Lung (tissue), 12 donors: Measurements from ENCODE around the gene ATAD3A. TPM values are rescaled to one million over a fixed set of nuclear protein-coding genes. Genes with fewer than 3 reads are reported as not detected.

Source experiments
- ATAC-seq: fragments of 200-7000 bp; cut with Tn5 transposase; one replicate; pipeline ENCODE4 v1.9.1; 2020; ENCODE audit warnings: moderate number of reproducible peaks; ENCODE audit not compliant: insufficient read depth, low FRiP score
- DNase-seq, 3 donors: peaks; one replicate each; pipeline ENCODE4 v3.0.0-alpha.2; 2013 to 2017
- H3K27ac ChIP-seq, 2 donors: one replicate each; pipeline ENCODE4 v1.5.1; 2013; ENCODE audit warnings: mild to moderate bottlenecking in 2 of 2, moderate library complexity in 2 of 2, control low read depth in 1 of 2, inconsistent platforms in 1 of 2, low read depth in 1 of 2, low read length in 1 of 2
- H3K27me3 ChIP-seq, 3 donors: one replicate each; pipeline ENCODE4 v1.5.1; 2013; ENCODE audit warnings: low read length in 2 of 3; ENCODE audit not compliant: control insufficient read depth in 3 of 3, insufficient read depth in 3 of 3
- H3K36me3 ChIP-seq, 4 donors: one replicate each; pipeline ENCODE4 v1.5.1; 2013; ENCODE audit warnings: low read length in 4 of 4, mild to moderate bottlenecking in 1 of 4, moderate library complexity in 1 of 4; ENCODE audit not compliant: control insufficient read depth in 4 of 4, insufficient read depth in 4 of 4
- H3K4me1 ChIP-seq, 5 donors: one replicate each; pipeline ENCODE4 v1.5.1; 2013; ENCODE audit warnings: low read length in 5 of 5, mild to moderate bottlenecking in 2 of 5, moderate library complexity in 1 of 5; ENCODE audit not compliant: control insufficient read depth in 5 of 5, insufficient read depth in 5 of 5
- H3K4me3 ChIP-seq: one replicate; pipeline ENCODE4 v1.5.1; 2013; ENCODE audit warnings: mild to moderate bottlenecking, control low read depth, moderate library complexity
- H3K9ac ChIP-seq, 2 donors: one replicate each; pipeline ENCODE4 v1.5.1; 2013; ENCODE audit warnings: low read length in 2 of 2, control low read depth in 1 of 2; ENCODE audit not compliant: insufficient read depth in 1 of 2
- H3K9me3 ChIP-seq, 4 donors: one replicate each; pipeline ENCODE4 v1.5.1; 2013; ENCODE audit warnings: low read length in 3 of 4, mild to moderate bottlenecking in 1 of 4, moderate library complexity in 1 of 4; ENCODE audit not compliant: control insufficient read depth in 4 of 4, insufficient read depth in 3 of 4
- CTCF ChIP-seq: IDR thresholded peaks from 2 replicates; pipeline ENCODE4 v1.5.1; 2012; ENCODE audit warnings: mild to moderate bottlenecking; ENCODE audit errors: control extremely low read depth, extremely low read depth
- WGBS, 2 donors: extraction: QIAGEN DNeasy Blood & Tissue Kit; methylation state at CpG; one replicate each; pipeline ENCODE4 v1.1.7; 2013; 5-methylcytosine and 5-hydroxymethylcytosine counted together
- polyA plus RNA-seq, 2 donors: library from polyadenylated mRNA; stranded (reverse); fragments of 200-250 nt; gene quantifications; one replicate each; pipeline ENCODE4 v1.2.1, GENCODE V29; 2013
- total RNA-seq, 2 donors: library from RNA; depleted of rRNA in 1 of 2; stranded (reverse); fragments of >200 nt in 1 of 2; gene quantifications; one replicate each; pipeline ENCODE4 v1.2.1, GENCODE V29; 2014 to 2021
- donor health status: control.
- donor health status: control.
- donor health status: Bipolar disorder and iron deficiency.
- donor health status: healthy.
- donor health status: DM: yes; HTN: yes; CAD: no.

ATAD3A gene
- total and polyA plus RNA-seq, 4 donors: 8.1 to 31.3 (median 28.3) TPM

- peaks cover 0 to 8% (median 4%) of the 10 kb centered on the region in 5 donors for H3K4me1 ChIP-seq
- no peak overlapping the region for H3K9ac ChIP-seq
- DNase-seq (no peak), ATAC-seq (no peak)
- H3K9me3 ChIP-seq: no peaks in the 10 kb centered on the region
- TF ChIP-seq CTCF: no peak
- no peaks in the 10 kb centered on the region for H3K27me3 ChIP-seq
- no peak overlapping the region for H3K4me3 ChIP-seq
- H3K27ac ChIP-seq: no peak overlapping the region
- H3K36me3 ChIP-seq: peaks cover 0 to 25% (median 17%) of the 10 kb centered on the region in 4 donors
- 83 to 86% methylated on average over 7 of the region's 7 CpGs for WGBS, 2 donors
Observed at GRCh38 chr1:1569341-1569740, 57.4 kb downstream of the ATAD3A start.

DNA sequence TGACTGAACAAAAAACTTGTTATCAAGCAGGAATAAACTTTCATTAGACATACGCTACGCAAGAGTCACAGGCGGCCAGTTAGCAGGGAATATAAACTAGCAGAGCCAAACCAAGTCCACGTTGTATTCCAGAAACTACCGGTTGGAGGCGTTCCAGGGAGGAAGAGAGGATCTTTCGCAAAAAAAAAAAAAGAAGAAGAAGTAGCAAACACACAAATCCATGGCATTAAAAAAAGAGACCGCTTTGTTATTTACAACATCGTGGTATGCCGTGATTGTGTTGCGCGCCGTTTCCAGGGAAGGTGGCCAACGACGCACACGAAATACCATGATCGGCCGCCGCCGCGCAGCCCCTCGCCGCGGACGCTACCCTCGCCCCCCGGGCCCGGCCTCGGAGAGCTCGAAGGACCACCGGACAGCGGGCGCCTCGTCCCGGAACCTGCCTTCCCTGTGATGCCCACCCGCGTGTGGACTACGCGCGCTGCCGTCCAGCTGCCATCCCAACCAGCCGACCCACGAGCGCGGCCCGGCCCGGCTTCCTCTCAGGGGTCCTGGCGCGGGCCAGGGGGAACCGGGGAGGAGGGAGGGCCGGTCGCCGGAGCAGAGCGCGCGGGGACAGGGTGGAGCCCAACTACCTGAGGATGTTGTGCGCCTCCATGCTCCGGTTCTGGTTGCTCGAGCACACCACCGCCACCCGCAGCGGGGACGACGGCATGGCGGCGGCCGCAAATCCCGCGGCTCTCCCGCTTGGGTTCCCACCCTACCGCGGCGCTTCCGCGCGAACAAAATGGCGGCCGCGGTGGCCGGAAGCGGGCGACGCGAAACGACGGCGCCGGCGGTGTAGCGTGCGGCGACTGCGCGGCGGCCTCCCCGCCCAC is 62.1 kb downstream of the ATAD3A start:
- peaks cover 0 to 14% (median 6%) of the 10 kb centered on the region in 4 donors for H3K36me3 ChIP-seq
- no peaks in the 10 kb centered on the region for H3K9me3 ChIP-seq
- no peak for TF ChIP-seq CTCF
- peaks cover 0 to 13% (median 5%) of the 10 kb centered on the region in 5 donors for H3K4me1 ChIP-seq
- H3K27ac ChIP-seq: peak overlapping the region; percentile 99 to 100
- DNase-seq: peak; percentile 59 to 83 (median 78)
- H3K4me3 ChIP-seq: peak overlapping the region; percentile 100
- H3K9ac ChIP-seq: peak overlapping the region; percentile 71 to 88
- peak; percentile 57 for ATAC-seq
- peaks cover 0 to 3% (median 0%) of the 10 kb centered on the region in 3 donors for H3K27me3 ChIP-seq
- 0% methylated on average over 88 to 96 of the region's 96 CpGs for WGBS, 2 donors

DNA sequence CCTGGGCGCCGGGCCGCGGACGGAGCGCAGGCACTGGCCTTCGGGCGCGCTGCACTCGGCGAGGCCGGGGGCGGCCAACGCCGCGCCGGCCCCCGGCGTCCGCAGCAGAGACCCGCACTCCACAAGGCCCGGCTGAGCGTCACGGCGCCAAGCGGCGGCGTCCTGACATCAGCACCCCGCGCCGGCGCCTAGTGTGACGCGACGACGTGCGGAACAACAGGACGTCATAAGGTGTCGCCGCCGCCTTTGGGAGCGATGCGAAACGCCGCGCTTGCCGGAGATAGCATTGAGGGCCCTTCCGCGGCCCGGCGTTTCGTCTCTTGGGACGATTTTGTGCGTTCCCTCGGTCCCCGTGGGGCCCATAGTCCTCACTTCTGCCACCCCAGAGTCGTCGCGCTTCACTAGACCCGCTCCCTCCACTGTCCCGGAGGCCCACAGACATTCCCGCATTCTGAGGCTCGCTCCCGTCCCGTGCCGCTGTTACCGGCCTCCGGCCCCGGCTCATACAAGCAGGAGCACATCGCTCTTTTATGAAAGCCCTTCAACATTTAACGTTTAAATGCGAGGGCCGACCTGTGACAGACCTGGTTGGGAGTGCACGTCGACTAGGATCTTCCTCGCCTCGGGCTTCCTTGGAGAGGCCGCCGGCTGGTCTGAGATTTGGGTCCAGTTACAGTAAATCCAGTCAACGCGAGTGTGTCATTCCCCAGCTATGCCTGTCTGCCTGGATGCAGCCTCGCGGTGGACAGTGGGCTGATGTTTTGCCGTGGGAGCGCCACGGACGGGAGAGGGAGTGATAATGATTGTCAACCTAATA is 63.0 kb downstream of the ATAD3A start, which contains the start of gene SSU72:
Gene SSU72 (minus strand): TSS at position 143 of the 817 bp plus-strand sequence. CDS start 306 bp downstream, outside the sequence.
- peak; percentile 93 to 96 (median 93) for DNase-seq
- H3K9me3 ChIP-seq: no peaks in the 10 kb centered on the region
- WGBS, 2 donors: 0% methylated on average over 67 to 87 of the region's 87 CpGs
- TF ChIP-seq CTCF: no peak
- H3K4me1 ChIP-seq: peaks cover 0 to 13% (median 5%) of the 10 kb centered on the region in 5 donors
- peak within 1 kb of the TSS; percentile 100 for H3K4me3 ChIP-seq
- peaks cover 0 to 8% (median 0%) of the 10 kb centered on the region in 3 donors for H3K27me3 ChIP-seq
- H3K36me3 ChIP-seq: peaks cover 0 to 9% (median 5%) of the 10 kb centered on the region in 4 donors
- peak; percentile 93 for ATAC-seq
- peak within 1 kb of the TSS; percentile 99 to 100 for H3K27ac ChIP-seq
- peak within 1 kb of the TSS; percentile 95 to 100 for H3K9ac ChIP-seq
